Glutamatergic neuron (in vitro differentiated cells): Measurements from ENCODE around the gene OR2V2. TPM values are rescaled to one million over a fixed set of nuclear protein-coding genes. Genes with fewer than 3 reads are reported as not detected.

ENCODE experiments used
- DNase-seq: peaks from one replicate; pipeline ENCODE4 v3.0.0; 2022
- H3K27ac Mint-ChIP-seq: one replicate; pipeline ENCODE4 v1.8.0; 2020; ENCODE audit warnings: mild to moderate bottlenecking, mixed read lengths, inconsistent platforms; ENCODE audit not compliant: unreplicated experiment
- H3K27me3 Mint-ChIP-seq: one replicate; pipeline ENCODE4 v1.8.0; 2020; ENCODE audit warnings: mild to moderate bottlenecking, moderate library complexity, mixed read lengths, inconsistent platforms; ENCODE audit not compliant: unreplicated experiment
- H3K36me3 Mint-ChIP-seq: one replicate; pipeline ENCODE4 v1.8.0; 2020; ENCODE audit warnings: mild to moderate bottlenecking, mixed read lengths, inconsistent platforms; ENCODE audit not compliant: unreplicated experiment
- H3K4me1 Mint-ChIP-seq: one replicate; pipeline ENCODE4 v1.8.0; 2020; ENCODE audit warnings: mild to moderate bottlenecking, low read depth, mixed read lengths, inconsistent platforms; ENCODE audit not compliant: unreplicated experiment
- H3K4me3 Mint-ChIP-seq: one replicate; pipeline ENCODE4 v1.8.0; 2020; ENCODE audit warnings: mild to moderate bottlenecking, mixed read lengths, inconsistent platforms; ENCODE audit not compliant: unreplicated experiment
- H3K9me3 Mint-ChIP-seq: one replicate; pipeline ENCODE4 v1.8.0; 2020; ENCODE audit warnings: mild to moderate bottlenecking, moderate library complexity, mixed read lengths, inconsistent platforms; ENCODE audit not compliant: unreplicated experiment
- total RNA-seq: library from RNA; stranded (reverse); fragmentation: NEBNext Ultra II Directional; extraction: Animal tissue kit (Norgen Biotek cat#: 25700); gene quantifications from one replicate; pipeline ENCODE4 v1.2.1, GENCODE V29; 2021; ENCODE audit not compliant: unreplicated experiment
- TF ChIP-seq, protein P1 (sequence below): fragments of 200-600 bp; sonication (generic); IDR thresholded peaks from one replicate; pipeline ENCODE4 v1.5.0; 2021; ENCODE audit not compliant: partially characterized antibody, unreplicated experiment

Gene OR2V2
- total RNA-seq, 1 donor from 2014 or later, result not detected

GRCh38 chr5:181197326-181197951 is 50.1 kb downstream of the OR2V2 start:
- TF ChIP-seq, protein P1, sequence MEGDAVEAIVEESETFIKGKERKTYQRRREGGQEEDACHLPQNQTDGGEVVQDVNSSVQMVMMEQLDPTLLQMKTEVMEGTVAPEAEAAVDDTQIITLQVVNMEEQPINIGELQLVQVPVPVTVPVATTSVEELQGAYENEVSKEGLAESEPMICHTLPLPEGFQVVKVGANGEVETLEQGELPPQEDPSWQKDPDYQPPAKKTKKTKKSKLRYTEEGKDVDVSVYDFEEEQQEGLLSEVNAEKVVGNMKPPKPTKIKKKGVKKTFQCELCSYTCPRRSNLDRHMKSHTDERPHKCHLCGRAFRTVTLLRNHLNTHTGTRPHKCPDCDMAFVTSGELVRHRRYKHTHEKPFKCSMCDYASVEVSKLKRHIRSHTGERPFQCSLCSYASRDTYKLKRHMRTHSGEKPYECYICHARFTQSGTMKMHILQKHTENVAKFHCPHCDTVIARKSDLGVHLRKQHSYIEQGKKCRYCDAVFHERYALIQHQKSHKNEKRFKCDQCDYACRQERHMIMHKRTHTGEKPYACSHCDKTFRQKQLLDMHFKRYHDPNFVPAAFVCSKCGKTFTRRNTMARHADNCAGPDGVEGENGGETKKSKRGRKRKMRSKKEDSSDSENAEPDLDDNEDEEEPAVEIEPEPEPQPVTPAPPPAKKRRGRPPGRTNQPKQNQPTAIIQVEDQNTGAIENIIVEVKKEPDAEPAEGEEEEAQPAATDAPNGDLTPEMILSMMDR, result no peak
- no peak overlapping the region for H3K27ac Mint-ChIP-seq
- peaks cover 7% of the 10 kb centered on the region for H3K9me3 Mint-ChIP-seq
- H3K27me3 Mint-ChIP-seq, result peaks cover 13% of the 10 kb centered on the region
- H3K4me1 Mint-ChIP-seq, result peaks cover 17% of the 10 kb centered on the region
- H3K4me3 Mint-ChIP-seq, result no peak overlapping the region
- no peaks in the 10 kb centered on the region for H3K36me3 Mint-ChIP-seq
- no peak for DNase-seq

GRCh38 chr5:181198106-181198685 is 50.8 kb downstream of the OR2V2 start:
- H3K9me3 Mint-ChIP-seq, result peaks cover 7% of the 10 kb centered on the region
- no peaks in the 10 kb centered on the region for H3K36me3 Mint-ChIP-seq
- H3K4me1 Mint-ChIP-seq, result peaks cover 17% of the 10 kb centered on the region
- peak overlapping the region; percentile 34 for H3K4me3 Mint-ChIP-seq
- no peak overlapping the region for H3K27ac Mint-ChIP-seq
- no peak for DNase-seq
- TF ChIP-seq, protein P1, result no peak
- peaks cover 12% of the 10 kb centered on the region for H3K27me3 Mint-ChIP-seq

DNA sequence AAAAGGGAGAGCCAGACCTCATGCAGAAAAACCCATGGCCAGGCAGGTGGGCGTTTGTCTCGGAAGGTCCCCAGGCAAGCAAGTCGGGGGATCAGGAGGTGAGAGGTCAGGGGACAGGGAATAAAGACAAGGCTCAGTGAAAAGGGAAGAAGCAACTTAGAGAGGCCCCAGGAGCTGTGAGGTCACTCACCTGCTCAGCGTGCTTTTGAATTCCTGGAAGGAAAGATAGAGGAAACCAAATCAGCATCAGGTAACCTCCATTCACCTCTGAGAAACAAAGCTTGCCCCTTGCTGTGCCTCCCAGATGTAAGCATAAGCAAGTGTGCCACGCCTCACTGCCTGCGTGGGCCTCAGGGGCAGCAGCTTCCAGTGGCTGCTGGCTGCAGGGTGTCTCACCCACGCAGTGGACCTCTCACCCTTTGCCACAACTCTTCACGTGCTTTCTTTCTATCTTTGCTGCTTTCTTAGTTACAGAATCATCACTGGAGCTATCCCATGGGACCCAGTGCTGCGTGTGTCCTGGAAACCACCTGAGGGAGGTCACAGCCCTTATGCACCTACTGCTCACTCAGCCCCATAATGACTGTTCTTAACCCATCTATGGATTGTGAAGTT is 51.6 kb downstream of the OR2V2 start:
- TF ChIP-seq, protein P1, result no peak
- Mint-ChIP-seq H3K36me3 (no peaks in the 10 kb centered on the region), H3K27me3 (peaks cover 15% of the 10 kb centered on the region), H3K9me3 (peaks cover 4% of the 10 kb centered on the region), H3K27ac (no peak overlapping the region), H3K4me1 (peaks cover 17% of the 10 kb centered on the region), H3K4me3 (peak overlapping the region; percentile 34)
- no peak for DNase-seq

DNA sequence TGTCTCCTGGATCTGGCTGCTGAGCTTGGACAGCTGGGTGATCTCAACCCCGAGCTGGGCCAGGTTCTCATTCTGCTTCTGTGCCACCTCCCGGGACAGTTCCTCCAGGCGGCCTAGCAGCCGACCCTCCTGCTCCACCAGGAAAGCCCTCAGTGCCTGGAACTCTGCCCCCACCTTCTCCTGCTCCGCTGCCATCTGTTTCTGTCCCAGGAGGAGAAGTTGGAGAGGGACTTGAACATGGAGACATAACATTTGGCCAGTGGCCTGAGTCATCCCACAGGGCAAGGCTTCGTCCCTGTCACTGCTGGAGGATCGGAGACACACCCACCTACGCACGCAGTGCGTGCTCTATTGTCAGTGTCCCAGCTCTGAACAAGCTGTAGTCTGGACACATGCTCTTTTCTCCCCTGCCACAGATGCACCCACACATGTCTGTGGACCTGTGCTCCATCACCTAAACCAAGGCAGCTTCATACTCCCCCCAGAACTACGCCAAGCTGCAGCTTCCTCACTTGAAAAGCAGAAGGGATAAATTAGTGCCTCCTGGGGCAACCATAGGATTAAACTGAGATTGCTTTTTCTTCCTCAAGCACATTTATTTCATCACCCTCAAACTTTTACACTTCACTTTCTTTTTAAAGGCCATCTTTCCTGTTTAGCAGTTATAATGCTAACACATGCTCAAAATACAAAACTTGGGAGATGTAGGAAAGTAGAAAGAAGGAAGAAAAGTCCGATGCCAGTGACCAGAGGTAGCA is 52.7 kb downstream of the OR2V2 start:
- TF ChIP-seq, protein P1, result no peak
- Mint-ChIP-seq H3K36me3 (no peaks in the 10 kb centered on the region), H3K4me1 (peaks cover 17% of the 10 kb centered on the region), H3K4me3 (peak overlapping the region; percentile 40), H3K27me3 (peaks cover 15% of the 10 kb centered on the region), H3K27ac (peak overlapping the region; percentile 7), H3K9me3 (peaks cover 3% of the 10 kb centered on the region)
- DNase-seq, result no peak
